BJ (cell line): ENCODE measurements around the gene MBD5. TPM values are rescaled to one million over a fixed set of nuclear protein-coding genes. Genes with fewer than 3 reads are reported as not detected.

Experiments used
- CTCF ChIA-PET: fragments of 350-600 bp; formaldehyde crosslinking; extraction: SDS; loops from one replicate; lab custom pipeline; 2021; ENCODE audit warnings: antibody characterized with exemption, inconsistent platforms; lab: Yijun Ruan, JAX
- POLR2A ChIA-PET: fragments of 300-600 bp; sonication (Branson Sonifier 250); formaldehyde crosslinking; extraction: SDS; loops from one replicate; lab custom pipeline; 2021; ENCODE audit warnings: antibody characterized with exemption; lab: Charles Lee
- DNase-seq: peaks from one replicate; pipeline ENCODE4 v3.0.0-alpha.2; 2011; ENCODE audit warnings: low read depth
- H3K27me3 ChIP-seq: 2 replicates; pipeline ENCODE4 v1.6.0; 2011; ENCODE audit warnings: low read length; ENCODE audit not compliant: control insufficient read depth, insufficient read depth
- H3K36me3 ChIP-seq: 2 replicates; pipeline ENCODE4 v1.5.1; 2011; ENCODE audit warnings: low read length; ENCODE audit not compliant: control insufficient read depth, insufficient read depth
- H3K4me3 ChIP-seq: 2 replicates; pipeline ENCODE4 v1.5.1; 2011; ENCODE audit warnings: low read depth, mild to moderate bottlenecking, control low read depth, low read length
- CTCF ChIP-seq: IDR thresholded peaks from 2 replicates; pipeline ENCODE4 v1.5.1; 2011; ENCODE audit warnings: low read depth, mild to moderate bottlenecking, control low read depth, inconsistent platforms, low read length, moderate library complexity; ENCODE audit not compliant: insufficient read depth
- polyA plus RNA-seq: library from polyadenylated mRNA; depleted of rRNA; stranded (reverse); fragments of >200 nt; gene quantifications from 2 replicates; pipeline ENCODE4 v1.2.3, GENCODE V29; 2011

Gene MBD5
- polyA plus RNA-seq, 1 experiment: 20.4 TPM

DNA sequence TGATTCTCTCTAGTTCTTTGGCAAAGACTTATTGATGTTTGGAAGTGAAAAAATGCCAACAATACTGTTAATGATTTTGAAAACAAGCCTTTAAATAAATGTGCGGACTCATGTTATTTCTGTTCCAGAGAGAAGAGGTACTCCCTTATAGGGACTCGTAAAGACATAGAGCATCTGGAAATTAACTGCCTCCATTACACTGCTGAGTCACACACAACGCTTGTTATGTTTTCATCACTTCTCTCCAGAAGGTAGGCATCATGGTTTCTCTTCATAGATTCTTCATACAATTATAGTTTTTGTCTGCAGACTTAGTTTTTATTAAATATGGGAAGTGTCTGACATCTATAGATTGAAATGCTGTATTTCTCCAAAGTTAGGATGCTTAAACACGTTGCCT is 321.2 kb downstream of the MBD5 start:
- Histone ChIP-seq H3K36me3 (no peaks in the 10 kb centered on the region), H3K4me3 (no peak overlapping the region), H3K27me3 (no peaks in the 10 kb centered on the region)
- no peak for TF ChIP-seq CTCF
- ChIA-PET CTCF (no interaction called here), POLR2A (no interaction called here)
- DNase-seq: no peak

- no peaks in the 10 kb centered on the region for H3K36me3 ChIP-seq
- no peaks in the 10 kb centered on the region for H3K27me3 ChIP-seq
- TF ChIP-seq CTCF: no peak
- POLR2A ChIA-PET: no interaction called here
- CTCF ChIA-PET: no interaction called here
- no peak overlapping the region for H3K4me3 ChIP-seq
- no peak for DNase-seq
Observed at GRCh38 chr2:148350199-148350598, 329.3 kb downstream of the MBD5 start.

DNA sequence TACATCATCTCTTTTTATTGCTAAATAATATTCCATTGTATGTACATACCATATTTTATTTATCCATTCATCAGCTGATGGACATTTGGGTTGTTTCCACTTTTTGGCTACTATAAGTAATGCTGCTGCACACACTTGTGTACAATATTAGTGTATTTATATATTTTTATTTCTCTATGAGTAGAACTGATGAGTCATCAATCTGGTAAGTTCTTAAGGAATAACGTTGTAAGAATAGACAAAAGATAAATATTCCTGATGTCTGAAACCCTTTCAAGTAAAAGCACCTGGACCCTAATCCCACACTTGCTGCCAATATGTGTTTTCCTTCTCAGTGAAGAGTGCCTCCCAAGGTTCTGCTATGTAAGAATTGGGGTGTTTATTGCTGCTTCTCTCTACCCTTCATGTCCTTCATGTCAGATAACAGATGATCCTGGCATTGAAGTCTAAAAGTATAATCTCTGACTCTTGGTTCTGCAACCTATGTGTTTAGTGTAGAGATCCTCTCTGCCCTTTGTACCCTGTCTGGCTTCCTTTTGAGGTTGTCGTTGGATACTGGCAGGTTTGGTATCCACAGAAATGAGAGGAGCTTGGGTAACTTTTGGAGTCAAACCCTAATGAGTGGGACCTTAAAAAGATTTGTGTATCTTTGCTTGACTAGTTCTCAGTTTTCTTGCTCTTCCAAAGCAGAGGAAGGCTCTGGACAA is 330.7 kb downstream of the MBD5 start:
- Histone ChIP-seq H3K27me3 (no peaks in the 10 kb centered on the region), H3K36me3 (no peaks in the 10 kb centered on the region), H3K4me3 (no peak overlapping the region)
- no peak for TF ChIP-seq CTCF
- DNase-seq: no peak
- CTCF ChIA-PET: no interaction called here
- POLR2A ChIA-PET: no interaction called here

GRCh38 chr2:148358375-148358774 is 337.5 kb downstream of the MBD5 start:
- DNase-seq: no peak
- no peak for TF ChIP-seq CTCF
- CTCF ChIA-PET: interaction anchor here (0.5 kb wide), 1 partner anchor 28 kb away, joined by 4 read pairs; no protein-coding TSS in a partner anchor
- POLR2A ChIA-PET: no interaction called here
- no peak overlapping the region for H3K4me3 ChIP-seq
- H3K36me3 ChIP-seq: no peaks in the 10 kb centered on the region
- H3K27me3 ChIP-seq: no peaks in the 10 kb centered on the region

DNA sequence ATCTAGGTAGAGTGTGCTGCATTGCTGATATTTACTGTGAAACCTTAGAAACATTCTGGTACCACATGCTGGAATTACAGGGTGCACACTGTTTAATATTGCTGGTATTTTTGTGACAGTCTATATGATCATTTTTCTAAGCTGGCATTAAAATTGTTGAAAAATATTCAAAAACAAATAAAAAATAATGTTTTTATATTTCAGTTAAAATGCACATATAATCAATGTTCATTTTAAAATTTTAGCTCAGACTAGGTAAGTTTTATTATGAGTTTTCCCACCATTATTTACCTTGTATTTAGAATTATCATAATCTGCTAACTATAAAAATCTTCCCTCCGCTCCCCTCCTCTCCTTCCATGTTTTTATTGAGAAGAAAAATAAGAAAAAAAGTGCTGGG is 339.8 kb downstream of the MBD5 start:
- POLR2A ChIA-PET: no interaction called here
- no peak for DNase-seq
- TF ChIP-seq CTCF: no peak

More for the DNA sequence above, 339.8 kb downstream of the MBD5 start:
- no peak overlapping the region for H3K4me3 ChIP-seq
- CTCF ChIA-PET: no interaction called here
- no peaks in the 10 kb centered on the region for H3K27me3 ChIP-seq
- no peaks in the 10 kb centered on the region for H3K36me3 ChIP-seq
